K562 (cell line): Measurements from ENCODE around the gene NODAL. TPM values are rescaled to one million over a fixed set of nuclear protein-coding genes. Genes with fewer than 3 reads are reported as not detected.

Source experiments
- ATAC-seq: fragments of 200-7000 bp; cut with Tn5 transposase; 3 replicates; pipeline ENCODE4 v1.9.1; 2020; ENCODE audit warnings: moderate library complexity
- BruUV-seq: library from RNA; stranded (reverse); fragments of 400-500 nt; replicated peaks from 2 replicates; lab custom pipeline; 2021; lab: Mats Ljungman, UMichigan
- CTCF ChIA-PET: fragments of 300-600 bp; formaldehyde crosslinking; extraction: SDS; loops from one replicate; lab custom pipeline; 2021; ENCODE audit warnings: low intra/inter-chr PET ratio; lab: Yijun Ruan, JAX
- POLR2A ChIA-PET: fragments of 300-600, 350-650 bp; sonication (Branson Sonifier 250); formaldehyde crosslinking; extraction: SDS; loops from one replicate; lab custom pipeline; 2021; ENCODE audit warnings: antibody characterized with exemption, inconsistent platforms; lab: Yijun Ruan, JAX
- DNase-seq, 4 experiments: peaks; one replicate each; pipeline versions ENCODE4 v3.0.0 to v3.0.0-alpha.2; 2011 to 2018; ENCODE audit warnings: low spot score in 3 of 4, mixed read lengths in 3 of 4; ENCODE audit errors: extremely low read depth in 1 of 4
- FAIRE-seq: peaks from 2 replicates; lab custom pipeline; 2011; peaks lifted over from hg19 to GRCh38; lab: Jason Lieb, UNC
- H2AFZ ChIP-seq: 2 replicates; pipeline ENCODE4 v1.6.0; 2011; ENCODE audit warnings: low read depth, low read length, control low read depth, inconsistent platforms
- H3K27ac ChIP-seq: fragments of 200-600 bp; 3 replicates; pipeline ENCODE4 v1.8.0; 2011; ENCODE audit warnings: low read depth, mild to moderate bottlenecking, control low read depth, inconsistent platforms, low read length, moderate library complexity, mixed read lengths; ENCODE audit errors: extremely low read depth
- H3K27me3 ChIP-seq, 2 experiments: fragments of 300-600 bp in 1 of 2; 2 replicates in 1 of 2; 3 replicates in 1 of 2; pipeline versions ENCODE4 v1.6.0 to v1.8.0; 2011; ENCODE audit warnings: inconsistent platforms in 2 of 2, low read length in 2 of 2, mild to moderate bottlenecking in 1 of 2, mixed read lengths in 1 of 2, moderate library complexity in 1 of 2; ENCODE audit not compliant: control insufficient read depth in 2 of 2, insufficient read depth in 2 of 2
- H3K36me3 ChIP-seq: fragments of 300-600 bp; 3 replicates; pipeline ENCODE4 v1.8.0; 2011; ENCODE audit warnings: mild to moderate bottlenecking, low read length, inconsistent platforms; ENCODE audit not compliant: control insufficient read depth, insufficient read depth
- H3K4me1 ChIP-seq, 2 experiments: fragments of 200-600 bp in 1 of 2; replicated peaks in 1 of 2; 2 replicates in 1 of 2; 3 replicates in 1 of 2; pipeline versions ENCODE4 v1.5.1 to v1.8.0; 2011; ENCODE audit warnings: inconsistent platforms in 2 of 2, low read length in 2 of 2, mild to moderate bottlenecking in 1 of 2, mixed read lengths in 1 of 2, moderate library complexity in 1 of 2; ENCODE audit not compliant: control insufficient read depth in 2 of 2, insufficient read depth in 2 of 2
- H3K4me2 ChIP-seq: 2 replicates; pipeline ENCODE4 v1.6.1; 2011; ENCODE audit warnings: low read length, control low read depth, inconsistent platforms, mixed read lengths; ENCODE audit not compliant: insufficient read depth
- H3K4me3 ChIP-seq: fragments of 200-600 bp; sonication (generic), shearing (Covaris generic); 2 replicates; pipeline ENCODE4 v1.5.1; 2016; ENCODE audit warnings: control low read depth, inconsistent platforms
- H3K79me2 ChIP-seq: fragments of 200-600 bp; 3 replicates; pipeline ENCODE4 v1.8.0; 2011; ENCODE audit warnings: low read length, inconsistent platforms; ENCODE audit not compliant: control insufficient read depth, insufficient read depth
- H3K9ac ChIP-seq, 2 experiments: 2 replicates each; pipeline versions ENCODE4 v1.6.0 to v1.6.1; 2011; ENCODE audit warnings: low read depth in 2 of 2, low read length in 2 of 2, control low read depth in 1 of 2, inconsistent platforms in 1 of 2, mild to moderate bottlenecking in 1 of 2, mixed read lengths in 1 of 2; ENCODE audit not compliant: insufficient read depth in 1 of 2
- H3K9me1 ChIP-seq: one replicate; pipeline ENCODE4 v1.6.0; 2011; ENCODE audit warnings: inconsistent platforms, mild to moderate bottlenecking, low read length, moderate library complexity; ENCODE audit not compliant: control insufficient read depth, insufficient read depth
- H3K9me3 ChIP-seq: replicated peaks from 2 replicates; pipeline ENCODE4 v1.5.1; 2011; ENCODE audit warnings: low read depth, low read length, inconsistent platforms; ENCODE audit not compliant: control insufficient read depth, insufficient read depth
- H4K20me1 ChIP-seq: replicated peaks from 2 replicates; pipeline ENCODE4 v1.6.1; 2011; ENCODE audit warnings: low read length, inconsistent platforms, mixed read lengths; ENCODE audit not compliant: control insufficient read depth, insufficient read depth
- CEBPB ChIP-seq: fragments of 450-650 bp; IDR thresholded peaks from 2 replicates; pipeline ENCODE4 v1.6.1; 2016; ENCODE audit warnings: missing genetic modification characterization, missing compliant biosample characterization
- MED1 ChIP-seq: sonication (generic); formaldehyde crosslinking; IDR thresholded peaks from 2 replicates; pipeline ENCODE4 v1.8.1; 2023; ENCODE audit warnings: missing genetic modification reagents, borderline replicate concordance
- ZC3H11A ChIP-seq: IDR thresholded peaks from 2 replicates; pipeline ENCODE4 v1.6.1; 2012; ENCODE audit warnings: low read depth, low read length, improper control_type of control experiment
- WGBS: fragments of 100-300 bp; shearing (Covaris generic); methylation state at CpG from one replicate; pipeline ENCODE4 v1.1.6; 2016; ENCODE audit warnings: low coverage, mixed read lengths; ENCODE audit not compliant: insufficient coverage; ENCODE audit errors: missing lambda C conversion rate; 5-methylcytosine and 5-hydroxymethylcytosine counted together
- in situ Hi-C: fragments of 300-500 bp; cut with MboI; formaldehyde crosslinking; loops from 4 replicates; pipeline ENCODE4 v1.15.0; 2018; ENCODE audit warnings: inconsistent platforms, mixed read lengths
- intact Hi-C: fragments of 100-400 bp; cut with micrococcal nuclease; formaldehyde crosslinking; loops from 2 replicates; pipeline ENCODE4 v1.14.2; 2022
- polyA plus RNA-seq, 8 experiments: library from polyadenylated mRNA; depleted of rRNA in 4 of 8; stranded (reverse) in 5 of 8; unstranded in 3 of 8; fragments of >200 nt; fragmentation: Nextera tagmentation in 2 of 8; fragmentation: Illumina TruSeq in 1 of 8; extraction: Ambion mirVana in 2 of 8; extraction: Trizol in 1 of 8; gene quantifications; 2 replicates each; pipeline versions ENCODE4 v1.2.1 to v1.2.3, GENCODE V29; 2011 to 2014; ENCODE audit warnings: inconsistent platforms in 1 of 8, missing spikeins in 1 of 8
- total RNA-seq, 7 experiments: library from RNA; depleted of rRNA in 6 of 7; stranded (reverse); fragments of >200 nt in 6 of 7; fragmentation: Illumina TruSeq in 2 of 7; extraction: Trizol in 2 of 7; gene quantifications; 2 replicates each; pipeline versions ENCODE4 v1.2.1 to v1.2.3, GENCODE V29; 2011 to 2021; ENCODE audit warnings: low replicate concordance in 1 of 7
- TF ChIP-seq, protein P1 (sequence below): fragments of 450-650 bp; IDR thresholded peaks from 2 replicates; pipeline ENCODE4 v1.6.1; 2016; ENCODE audit warnings: missing biosample characterization, missing genetic modification characterization
- TF ChIP-seq, protein P2 (sequence below): fragments of 150-350 bp; IDR thresholded peaks from 2 replicates; pipeline ENCODE4 v1.6.1; 2014; ENCODE audit warnings: low read depth, mild to moderate bottlenecking, low read length, borderline replicate concordance
- TF ChIP-seq, protein P3 (sequence below), 2 experiments: fragments of 450-650 bp in 1 of 2; sonication (generic) in 1 of 2; formaldehyde crosslinking in 1 of 2; IDR thresholded peaks in 1 of 2; conservative IDR thresholded peaks in 1 of 2; 2 replicates each; pipeline versions ENCODE4 v1.6.1 to v1.8.1; 2016 to 2023; ENCODE audit warnings: mild to moderate bottlenecking in 2 of 2, moderate library complexity in 2 of 2, inconsistent platforms in 1 of 2, missing genetic modification reagents in 1 of 2

Gene NODAL
- total and polyA plus RNA-seq, 9 of the 15 experiments (the other 6 are each of a cell fraction or from before 2014, with no cell fraction given) = not detected

DNA sequence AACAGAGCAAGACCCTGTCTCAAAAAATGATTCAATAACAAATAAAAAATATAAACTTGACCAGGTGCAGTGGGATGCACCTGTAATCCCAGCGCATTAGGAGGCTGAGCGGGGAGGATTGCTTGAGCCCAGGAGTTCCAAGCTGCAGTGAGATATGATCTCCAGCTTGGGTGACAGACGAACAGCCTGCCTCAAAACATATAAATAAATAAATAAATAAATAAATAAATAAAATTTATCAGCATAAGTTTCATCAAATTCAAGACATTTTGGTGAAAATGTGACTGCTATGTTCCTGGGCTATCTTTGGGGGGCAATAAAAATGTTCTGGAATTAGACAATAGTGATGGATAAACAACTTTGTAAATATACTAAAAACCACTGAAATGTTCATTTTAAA lies 42.3 kb downstream of the NODAL start:
- BruUV-seq = no TSS peak
- TF ChIP-seq ZC3H11A = peak; percentile 68; the same call in 1 of the 2 replicates
- TF ChIP-seq, protein P1, sequence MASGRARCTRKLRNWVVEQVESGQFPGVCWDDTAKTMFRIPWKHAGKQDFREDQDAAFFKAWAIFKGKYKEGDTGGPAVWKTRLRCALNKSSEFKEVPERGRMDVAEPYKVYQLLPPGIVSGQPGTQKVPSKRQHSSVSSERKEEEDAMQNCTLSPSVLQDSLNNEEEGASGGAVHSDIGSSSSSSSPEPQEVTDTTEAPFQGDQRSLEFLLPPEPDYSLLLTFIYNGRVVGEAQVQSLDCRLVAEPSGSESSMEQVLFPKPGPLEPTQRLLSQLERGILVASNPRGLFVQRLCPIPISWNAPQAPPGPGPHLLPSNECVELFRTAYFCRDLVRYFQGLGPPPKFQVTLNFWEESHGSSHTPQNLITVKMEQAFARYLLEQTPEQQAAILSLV (tag) = no peak
- no peak for ATAC-seq
- no peak overlapping the region for H3K9ac ChIP-seq
- no peaks in the 10 kb centered on the region for H3K9me3 ChIP-seq
- no peaks in the 10 kb centered on the region for H3K27me3 ChIP-seq
- ChIA-PET CTCF (no interaction called here), POLR2A (no interaction called here)
- no peak overlapping the region for H3K4me3 ChIP-seq
- H3K79me2 ChIP-seq = peaks cover 2% of the 10 kb centered on the region
- no peaks in the 10 kb centered on the region for H3K36me3 ChIP-seq
- no peak overlapping the region for H3K27ac ChIP-seq
- intact Hi-C loops (no loop called here), in situ Hi-C loops (no loop called here)
- H3K9me1 ChIP-seq = no peaks in the 10 kb centered on the region
- FAIRE-seq = no peak
- DNase-seq = no peak
- H3K4me1 ChIP-seq = peaks cover 4 to 11% of the 10 kb centered on the region in 2 experiments
- no peak overlapping the region for H2AFZ ChIP-seq
- no peak overlapping the region for H3K4me2 ChIP-seq
- WGBS = 48% methylated on average over 3 of the region's 3 CpGs
- no peaks in the 10 kb centered on the region for H4K20me1 ChIP-seq

DNA sequence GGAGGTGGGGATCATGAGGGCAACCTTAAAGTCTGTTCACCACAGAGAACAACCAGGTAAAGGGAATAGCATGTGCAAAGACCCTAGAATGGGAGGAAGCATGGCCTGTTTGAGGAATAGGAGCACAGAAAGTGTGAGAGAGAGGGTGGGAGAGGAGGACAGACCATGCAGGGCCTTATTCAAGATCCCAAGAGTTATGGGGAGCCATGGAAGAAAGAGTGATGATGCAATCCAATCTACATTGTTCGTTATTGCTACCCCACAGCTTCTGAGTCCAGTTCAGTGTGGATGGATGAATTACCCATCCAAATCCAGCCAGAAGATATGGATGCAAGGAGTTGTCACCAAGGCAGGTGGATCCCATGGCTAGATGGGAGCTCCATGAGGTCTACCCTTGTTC lies 45.3 kb downstream of the NODAL start:
- H3K36me3 ChIP-seq = no peaks in the 10 kb centered on the region
- no peak overlapping the region for H2AFZ ChIP-seq
- no peaks in the 10 kb centered on the region for H3K27me3 ChIP-seq
- in situ Hi-C loops = no loop called here
- intact Hi-C loops = no loop called here
- H3K4me3 ChIP-seq = no peak overlapping the region
- peaks cover 3 to 7% of the 10 kb centered on the region in 2 experiments; a peak in 2 of 5 replicates for H3K4me1 ChIP-seq
- H3K9me3 ChIP-seq = no peaks in the 10 kb centered on the region
- BruUV-seq = no TSS peak
- ChIA-PET CTCF (no interaction called here), POLR2A (interaction anchor here (0.6 to 1.5 kb wide), 6 partner anchors 8 to 153 kb away, joined by 3 to 7 read pairs (median 4); partner anchors contain the start of gene EIF4EBP2)
- no peak for ATAC-seq
- FAIRE-seq = no peak
- WGBS = 6% methylated on average over 1 of the region's 1 CpG
- H4K20me1 ChIP-seq = no peaks in the 10 kb centered on the region
- DNase-seq = no peak
- H3K4me2 ChIP-seq = no peak overlapping the region
- H3K27ac ChIP-seq = no peak overlapping the region
- H3K79me2 ChIP-seq = no peaks in the 10 kb centered on the region
- H3K9me1 ChIP-seq = no peaks in the 10 kb centered on the region
- H3K9ac ChIP-seq = no peak overlapping the region
- TF ChIP-seq, protein P2, sequence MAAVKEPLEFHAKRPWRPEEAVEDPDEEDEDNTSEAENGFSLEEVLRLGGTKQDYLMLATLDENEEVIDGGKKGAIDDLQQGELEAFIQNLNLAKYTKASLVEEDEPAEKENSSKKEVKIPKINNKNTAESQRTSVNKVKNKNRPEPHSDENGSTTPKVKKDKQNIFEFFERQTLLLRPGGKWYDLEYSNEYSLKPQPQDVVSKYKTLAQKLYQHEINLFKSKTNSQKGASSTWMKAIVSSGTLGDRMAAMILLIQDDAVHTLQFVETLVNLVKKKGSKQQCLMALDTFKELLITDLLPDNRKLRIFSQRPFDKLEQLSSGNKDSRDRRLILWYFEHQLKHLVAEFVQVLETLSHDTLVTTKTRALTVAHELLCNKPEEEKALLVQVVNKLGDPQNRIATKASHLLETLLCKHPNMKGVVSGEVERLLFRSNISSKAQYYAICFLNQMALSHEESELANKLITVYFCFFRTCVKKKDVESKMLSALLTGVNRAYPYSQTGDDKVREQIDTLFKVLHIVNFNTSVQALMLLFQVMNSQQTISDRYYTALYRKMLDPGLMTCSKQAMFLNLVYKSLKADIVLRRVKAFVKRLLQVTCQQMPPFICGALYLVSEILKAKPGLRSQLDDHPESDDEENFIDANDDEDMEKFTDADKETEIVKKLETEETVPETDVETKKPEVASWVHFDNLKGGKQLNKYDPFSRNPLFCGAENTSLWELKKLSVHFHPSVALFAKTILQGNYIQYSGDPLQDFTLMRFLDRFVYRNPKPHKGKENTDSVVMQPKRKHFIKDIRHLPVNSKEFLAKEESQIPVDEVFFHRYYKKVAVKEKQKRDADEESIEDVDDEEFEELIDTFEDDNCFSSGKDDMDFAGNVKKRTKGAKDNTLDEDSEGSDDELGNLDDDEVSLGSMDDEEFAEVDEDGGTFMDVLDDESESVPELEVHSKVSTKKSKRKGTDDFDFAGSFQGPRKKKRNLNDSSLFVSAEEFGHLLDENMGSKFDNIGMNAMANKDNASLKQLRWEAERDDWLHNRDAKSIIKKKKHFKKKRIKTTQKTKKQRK = no peak
- TF ChIP-seq, protein P1 (tag) = peak; percentile 58; the same call in 1 of the 2 replicates
- TF ChIP-seq CEBPB (tag) (peak; percentile 87), MED1 (CRISPR knock-in tag) (no peak)
- TF ChIP-seq, protein P3, sequence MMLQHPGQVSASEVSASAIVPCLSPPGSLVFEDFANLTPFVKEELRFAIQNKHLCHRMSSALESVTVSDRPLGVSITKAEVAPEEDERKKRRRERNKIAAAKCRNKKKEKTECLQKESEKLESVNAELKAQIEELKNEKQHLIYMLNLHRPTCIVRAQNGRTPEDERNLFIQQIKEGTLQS (IDR thresholded peaks at IDR 0.05) = peak; percentile 92
- TF ChIP-seq, protein P3 (CRISPR knock-in tag; conservative IDR thresholded peaks at IDR 0.05) = no peak
